HG03135 (cell line): ENCODE measurements around the gene ARRB1.
"Not testable (repeated sequence)": the region's sequence is repeated elsewhere in the genome, so short reads cannot be mapped to it uniquely, and the experiment has no call there.

Experiments
- ATAC-seq: cut with Tn5 transposase; IDR thresholded peaks from one replicate; pipeline ENCODE4 v1.9.1; 2021; ENCODE audit warnings: mild to moderate bottlenecking, moderate library complexity; ENCODE audit not compliant: unreplicated experiment

ARRB1 gene

DNA sequence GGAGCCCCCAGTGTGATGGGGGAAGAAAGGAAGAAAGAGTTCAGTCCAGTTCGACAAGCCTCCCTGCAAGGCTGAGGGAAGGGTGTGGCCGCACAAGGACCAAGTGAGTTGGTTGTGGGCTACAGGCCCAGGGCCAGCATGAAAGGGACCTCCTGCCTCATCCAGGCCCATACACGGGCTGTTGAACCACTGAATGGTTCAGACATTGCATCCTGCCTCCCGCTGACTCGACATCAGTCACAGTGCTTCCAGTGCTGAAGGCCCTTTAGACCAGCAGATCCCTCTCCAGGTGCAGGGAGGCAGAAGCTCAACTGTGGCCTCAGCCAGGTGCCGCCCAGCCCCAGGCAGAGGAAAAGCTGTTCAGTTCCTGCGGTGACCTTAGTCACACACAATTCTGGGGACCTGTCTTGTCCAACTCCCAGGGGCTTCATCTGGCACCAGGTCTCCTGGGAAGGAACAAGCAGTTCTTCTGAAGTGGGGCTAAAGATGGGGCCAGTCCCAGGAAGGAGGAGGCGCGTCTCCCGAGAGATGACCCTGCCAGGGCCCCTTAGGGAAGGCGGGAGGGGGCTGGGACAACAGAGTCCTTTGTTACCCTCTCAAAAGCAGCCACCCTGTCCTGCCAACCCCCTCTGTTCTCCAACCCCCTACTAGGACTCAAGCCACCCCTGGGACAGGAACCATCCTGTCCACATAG lies 6.6 kb downstream of the ARRB1 start:
- no peak for ATAC-seq

DNA sequence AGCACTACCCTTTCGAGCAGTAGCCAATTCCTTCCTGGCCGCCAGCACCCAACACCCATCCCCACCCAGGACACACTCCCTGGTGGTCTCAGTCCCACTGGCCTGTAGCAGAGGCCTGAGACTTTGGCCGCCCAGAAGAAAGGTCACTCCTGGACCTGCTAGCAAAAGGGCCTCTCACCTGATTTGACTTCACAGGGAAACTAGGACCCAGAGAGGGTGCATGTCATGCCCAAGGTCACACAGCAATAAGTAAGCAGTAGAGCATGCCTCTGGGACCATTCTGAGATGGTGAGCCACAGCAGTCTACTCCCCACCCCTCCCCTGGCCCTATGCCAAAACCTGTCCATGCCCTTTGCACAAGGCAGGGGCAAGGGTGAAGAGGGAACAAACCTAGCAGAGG lies 7.3 kb downstream of the ARRB1 start:
- ATAC-seq, result no peak

DNA sequence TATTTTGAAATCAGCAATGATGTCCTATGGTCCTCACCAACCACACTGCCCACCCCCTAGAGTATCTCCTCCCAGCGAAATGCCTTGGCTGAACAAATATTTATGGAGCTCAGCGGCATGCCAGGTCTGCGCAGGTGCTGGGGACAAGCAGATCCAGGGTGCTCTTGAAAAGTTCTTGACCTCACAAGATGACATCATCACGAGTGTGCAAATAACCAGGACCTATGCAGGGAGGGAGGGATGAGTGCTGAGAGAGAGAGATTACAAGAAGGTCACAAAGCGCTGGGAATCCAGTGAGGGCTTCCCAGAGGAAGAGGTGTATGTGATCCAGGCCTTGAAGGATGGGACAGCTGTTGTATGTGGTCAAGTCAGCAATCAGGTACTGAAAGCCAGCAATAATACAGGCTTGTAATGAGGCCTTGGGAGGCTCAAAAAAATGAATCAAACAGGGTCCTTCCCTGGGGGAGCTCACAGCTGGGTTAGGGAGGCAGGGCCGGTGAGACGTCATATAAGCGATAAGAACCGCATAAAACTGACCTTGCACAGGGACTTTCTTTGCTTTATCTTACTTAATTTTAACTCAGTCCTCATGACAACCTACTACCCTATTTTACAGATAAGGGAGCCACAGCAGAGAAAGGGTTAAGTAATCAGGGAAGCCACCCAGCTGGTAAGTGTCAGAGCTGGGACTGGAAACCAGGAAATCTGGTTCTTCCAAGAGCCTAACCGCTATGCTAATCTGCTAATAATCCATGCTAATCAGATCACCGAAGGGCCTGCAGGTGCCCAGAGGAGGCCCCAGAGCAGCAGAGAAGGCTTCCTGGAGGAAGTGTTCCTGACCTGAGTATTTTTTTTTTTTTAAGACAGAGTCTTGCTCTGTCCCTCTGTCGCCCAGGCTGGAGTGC lies 8.2 kb downstream of the ARRB1 start:
- no peak for ATAC-seq

DNA sequence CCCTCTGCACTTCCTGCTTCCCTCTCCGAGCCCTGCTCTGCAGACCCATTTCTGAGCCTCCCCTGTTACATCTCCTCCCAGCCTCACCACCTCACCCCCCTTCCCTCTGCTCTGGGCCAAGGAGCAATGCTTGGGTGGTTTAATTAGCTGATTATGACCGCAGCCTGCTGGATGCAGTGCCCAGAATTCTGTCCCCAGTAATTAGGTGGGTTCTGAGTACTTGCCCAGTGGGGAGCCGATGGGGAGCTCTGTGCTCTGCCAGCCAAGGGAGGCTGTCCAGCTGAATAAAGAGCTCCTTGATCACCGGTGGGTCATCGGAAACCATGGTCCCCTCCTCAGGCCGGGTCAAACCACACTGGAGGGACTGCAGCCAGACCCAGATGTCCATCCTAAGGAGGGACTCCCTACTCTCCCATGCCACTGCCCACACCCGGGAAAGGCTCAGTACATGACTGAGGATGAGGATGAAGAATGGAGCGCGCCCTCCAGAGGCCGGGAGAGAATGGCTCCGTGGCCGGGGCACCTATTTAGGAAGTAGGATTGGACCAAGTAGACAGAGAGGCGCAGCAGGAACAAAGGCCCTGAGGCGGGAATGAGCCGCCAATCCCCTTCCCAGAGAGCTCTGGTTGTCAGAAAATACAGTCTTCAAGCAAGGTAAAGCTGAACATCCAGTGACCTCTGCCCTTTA lies 9.1 kb downstream of the ARRB1 start:
- no peak for ATAC-seq

DNA sequence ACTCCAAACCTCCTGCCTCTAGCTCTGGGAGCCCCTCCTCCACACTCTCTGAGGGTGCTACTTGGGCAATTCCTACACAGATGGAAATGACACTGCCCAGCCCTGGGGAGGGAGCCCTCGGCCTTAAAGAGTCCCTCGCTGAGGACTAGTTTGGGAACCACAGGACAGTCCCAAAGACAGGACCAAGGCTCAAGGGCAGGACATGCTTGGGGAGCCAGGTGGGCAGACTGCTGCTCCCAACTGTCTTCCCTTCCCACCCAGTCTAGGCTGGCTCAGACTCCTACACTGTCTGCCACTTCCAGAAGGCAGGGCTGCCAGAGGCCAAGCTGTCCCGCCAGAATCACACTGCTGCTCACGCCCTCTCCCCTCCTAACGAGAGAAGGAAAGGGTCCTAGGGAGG lies 9.8 kb downstream of the ARRB1 start:
- no peak for ATAC-seq

DNA sequence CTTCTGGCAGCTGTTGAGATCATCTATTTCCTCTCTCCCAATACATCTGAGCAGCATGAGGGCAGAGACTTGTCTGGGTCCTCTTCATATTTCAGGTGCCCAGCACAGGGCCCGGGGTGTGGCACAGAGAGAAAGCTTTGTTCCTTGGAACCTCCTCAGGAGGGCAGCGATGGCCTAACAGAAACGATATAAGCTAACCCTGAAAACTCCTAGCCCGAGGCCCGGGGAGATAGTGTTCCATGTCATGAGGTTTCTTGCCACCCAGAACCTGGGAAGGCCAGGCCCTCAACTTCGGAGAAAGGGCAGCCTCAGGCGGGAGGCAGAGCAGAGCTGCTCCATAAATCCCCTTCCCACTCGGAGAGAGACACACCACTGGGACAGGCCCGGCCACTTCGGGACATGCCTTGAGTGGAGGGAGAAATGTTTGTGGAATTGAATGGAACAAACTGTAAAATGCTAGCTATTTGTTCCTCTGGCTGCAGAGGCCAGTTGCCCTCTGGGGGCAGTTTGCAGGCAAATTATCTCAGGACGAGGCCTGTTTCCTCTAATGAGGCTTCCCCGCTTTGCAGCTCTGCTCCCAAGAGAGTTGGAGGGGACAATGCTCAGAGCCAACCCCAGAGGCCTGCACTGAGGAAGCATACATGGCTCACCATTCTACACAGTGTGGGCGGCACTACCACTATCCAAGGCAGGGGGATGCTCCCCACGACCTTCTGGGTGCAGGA lies 11.6 kb downstream of the ARRB1 start:
- ATAC-seq, result no peak

DNA sequence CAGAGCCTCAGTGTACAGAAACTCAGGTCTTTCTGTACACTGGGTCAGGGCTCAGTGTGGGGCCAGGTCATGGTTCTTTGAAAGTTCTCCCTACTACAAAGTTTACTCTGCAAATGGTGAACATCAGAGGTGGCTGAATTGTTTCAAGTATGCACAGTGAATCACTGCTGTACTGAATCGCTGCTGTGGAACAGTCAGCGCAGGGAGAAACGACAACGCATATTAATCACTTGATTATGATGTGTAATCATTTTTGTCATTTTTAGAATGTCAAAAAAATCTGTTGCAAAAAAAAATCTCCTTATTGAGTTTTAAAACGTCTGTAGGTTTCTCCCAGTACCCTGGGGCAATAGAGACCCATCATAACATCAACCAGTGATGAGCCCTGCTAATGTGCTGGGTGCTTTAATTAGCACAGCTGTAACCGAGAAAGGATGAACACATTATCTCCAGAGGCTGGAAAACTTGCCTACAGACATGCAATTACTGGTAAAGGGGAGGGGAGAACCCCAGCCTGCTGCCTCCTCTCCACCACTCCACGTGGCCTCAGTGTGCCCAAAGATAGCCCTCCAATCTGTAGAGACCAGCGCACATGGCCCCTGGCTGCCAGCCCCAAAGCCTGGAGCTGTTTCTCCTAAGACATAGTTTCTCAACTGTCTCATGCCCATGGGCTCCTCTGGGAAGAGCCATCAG lies 12.8 kb downstream of the ARRB1 start:
- ATAC-seq, result no peak

DNA sequence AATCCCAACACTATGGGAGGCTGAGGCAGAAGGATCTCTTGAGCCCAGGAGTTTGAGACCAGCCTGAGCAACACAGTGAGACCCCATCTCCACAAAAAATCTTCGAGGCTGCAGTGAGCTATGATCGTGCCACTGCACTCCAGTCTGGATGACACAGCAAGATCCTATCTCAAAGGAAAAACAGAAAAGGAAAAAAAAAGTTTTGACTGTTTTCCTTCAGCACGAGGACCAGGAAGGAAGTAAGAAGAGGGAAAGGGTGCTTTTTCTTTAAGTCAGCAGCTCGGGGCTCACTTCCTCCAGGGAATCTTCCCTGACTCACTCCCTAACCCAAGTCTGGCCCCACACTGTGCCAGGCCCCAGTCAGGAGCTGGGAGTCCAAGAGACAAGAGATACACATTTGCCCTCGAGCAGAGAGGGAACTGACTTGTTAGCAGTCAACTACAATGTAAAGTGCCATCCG lies 14.2 kb downstream of the ARRB1 start:
- ATAC-seq, result no peak

DNA sequence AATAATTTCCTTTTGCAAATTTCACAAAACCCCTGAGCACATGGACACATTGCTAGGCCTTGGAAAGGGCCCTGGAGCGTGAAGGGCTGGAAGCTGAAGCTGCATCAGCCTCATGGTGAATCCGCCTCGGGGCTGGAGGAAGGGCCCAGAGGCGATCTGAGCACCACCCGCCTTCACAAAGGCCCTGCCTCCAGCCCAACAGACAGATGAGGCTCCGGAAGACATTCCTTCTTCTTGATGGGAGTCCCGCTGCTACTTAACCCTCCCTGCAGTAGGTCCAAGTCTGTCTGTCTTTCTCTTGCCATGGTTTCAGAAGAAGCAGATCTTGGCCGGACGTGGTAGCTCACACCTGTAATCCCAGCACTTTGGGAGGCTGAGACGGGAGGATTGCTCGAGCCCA lies 16.5 kb downstream of the ARRB1 start:
- no peak for ATAC-seq

DNA sequence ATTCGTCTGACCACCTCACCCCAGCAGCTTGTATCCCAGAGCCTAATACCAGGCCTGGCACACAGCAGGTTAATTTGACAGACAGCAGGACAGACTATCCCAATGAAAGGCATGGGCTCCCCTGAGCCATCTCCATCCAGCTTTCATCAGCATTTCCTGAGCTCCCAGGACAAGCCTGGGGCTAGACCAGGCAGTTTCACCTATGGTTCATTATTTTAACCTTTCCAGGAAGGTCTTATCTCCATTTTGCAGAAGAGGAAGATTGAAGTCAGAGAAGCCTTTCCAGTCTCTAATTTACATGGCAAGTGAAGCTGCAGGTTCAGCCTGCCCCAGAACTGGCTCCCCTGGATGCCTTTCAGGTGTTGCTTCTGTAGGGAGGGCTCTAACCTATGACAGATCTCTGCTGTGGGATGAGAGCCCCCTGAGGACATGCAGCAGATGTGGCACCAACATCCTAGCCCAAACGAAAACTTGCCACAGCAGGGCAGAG lies 17.0 kb downstream of the ARRB1 start:
- no peak for ATAC-seq

DNA sequence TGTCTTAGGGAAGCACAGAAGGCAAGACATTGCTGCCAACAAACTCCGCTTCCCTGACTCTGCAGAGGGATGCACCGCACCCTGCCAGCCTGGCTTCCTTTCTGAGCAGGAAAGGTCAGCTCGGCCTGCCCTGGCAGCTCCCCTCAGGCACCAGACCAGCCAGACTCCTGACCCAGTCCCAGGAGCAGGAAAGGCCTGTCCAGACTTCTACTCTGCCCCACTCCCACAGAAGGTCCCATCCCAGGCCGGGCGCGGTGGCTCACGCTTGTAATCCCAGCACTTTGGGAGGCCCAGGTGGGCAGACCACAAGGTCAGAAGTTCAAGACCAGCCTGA lies 17.7 kb downstream of the ARRB1 start:
- no peak for ATAC-seq

DNA sequence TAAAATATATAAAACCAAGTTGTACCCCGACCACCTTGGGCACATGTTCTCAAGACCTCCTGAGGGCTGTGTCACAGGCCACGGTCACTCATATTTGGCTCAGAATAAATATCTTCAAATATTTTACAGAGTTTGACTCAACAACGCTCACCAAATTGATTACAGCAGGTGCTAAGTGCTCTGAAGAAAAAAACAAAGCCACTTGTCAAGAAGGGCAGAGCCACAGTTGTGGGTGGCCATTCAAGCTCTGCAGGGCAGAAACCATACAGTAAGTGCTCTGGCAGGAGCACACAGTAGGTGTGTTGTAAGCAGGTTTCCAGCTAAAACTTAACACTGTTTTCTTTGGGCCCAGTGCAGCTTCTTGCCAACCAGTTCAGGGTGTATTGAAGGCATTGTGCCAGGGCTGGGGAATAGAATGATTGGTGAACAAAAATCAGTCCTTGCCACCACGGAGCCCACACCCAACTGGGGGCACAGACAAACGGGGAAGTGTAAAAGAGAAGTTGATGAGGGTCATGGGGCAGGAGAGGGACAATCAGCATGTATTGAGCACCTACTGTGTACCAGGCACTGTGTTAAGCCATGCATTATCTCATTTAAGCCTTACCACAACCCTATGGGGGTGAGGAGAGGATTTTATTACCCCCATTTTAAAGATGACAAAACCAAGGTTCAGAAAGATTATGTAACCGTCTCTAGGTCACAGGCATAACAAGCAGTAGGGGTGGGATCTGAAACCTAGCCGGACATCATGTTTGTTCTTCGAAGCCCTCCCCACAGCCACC lies 18.2 kb downstream of the ARRB1 start:
- no peak for ATAC-seq

DNA sequence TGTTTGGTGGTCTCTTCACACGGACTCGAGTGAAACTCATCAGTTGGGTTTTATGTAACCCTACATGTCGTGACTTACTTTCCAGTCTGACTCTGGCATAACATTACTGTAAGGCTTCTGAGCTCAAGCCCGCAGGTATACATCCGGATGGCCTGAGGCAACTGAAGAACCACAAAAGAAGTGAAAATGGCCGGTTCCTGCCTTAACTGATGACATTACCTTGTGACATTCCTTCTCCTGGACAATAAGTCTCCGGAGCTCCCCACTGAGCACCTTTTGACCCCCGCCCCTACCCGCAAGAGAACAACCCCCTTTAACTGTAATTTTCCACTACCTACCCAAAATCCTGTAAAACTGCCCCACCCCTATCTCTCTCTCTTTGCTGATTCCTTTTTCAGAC lies 19.7 kb downstream of the ARRB1 start:
- ATAC-seq, result not testable (repeated sequence)

DNA sequence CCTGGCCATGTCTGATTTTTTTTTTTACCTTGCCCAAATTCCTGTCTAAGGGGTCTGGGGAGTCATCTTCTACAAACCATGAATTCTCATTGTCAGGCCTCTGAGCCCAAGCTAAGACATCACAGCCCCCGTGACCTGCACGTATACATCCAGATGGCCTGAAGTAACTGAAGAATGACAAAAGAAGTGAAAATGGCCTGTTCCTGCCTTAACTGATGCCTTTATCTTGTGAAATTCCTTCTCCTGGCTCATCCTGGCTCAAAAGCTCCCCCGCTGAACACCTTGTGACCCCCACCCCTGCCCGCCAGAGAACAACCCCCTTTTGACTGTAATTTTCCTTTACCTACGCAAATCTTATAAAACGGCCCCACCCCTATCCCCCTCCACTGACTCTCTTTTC lies 20.2 kb downstream of the ARRB1 start:
- not testable (repeated sequence) for ATAC-seq

DNA sequence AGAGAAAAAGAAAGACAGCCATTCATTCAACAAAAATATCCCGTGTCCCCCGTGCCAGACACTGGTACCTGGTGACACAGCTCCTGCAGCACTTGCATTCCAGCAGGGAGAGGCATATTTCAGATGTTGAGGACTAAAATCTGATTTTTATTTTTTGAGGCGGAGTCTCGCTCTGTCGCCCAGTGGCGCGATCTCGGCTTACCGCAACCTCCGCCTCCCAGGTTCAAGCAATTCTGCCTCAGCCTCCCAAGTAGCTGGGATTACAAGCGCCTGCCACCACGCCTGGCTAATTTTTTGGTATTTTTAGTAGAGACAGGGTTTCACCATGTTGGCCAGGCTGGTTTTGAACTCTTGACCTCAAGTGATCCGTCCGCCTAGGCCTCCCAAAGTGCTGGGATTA lies 20.6 kb downstream of the ARRB1 start:
- not testable (repeated sequence) for ATAC-seq

DNA sequence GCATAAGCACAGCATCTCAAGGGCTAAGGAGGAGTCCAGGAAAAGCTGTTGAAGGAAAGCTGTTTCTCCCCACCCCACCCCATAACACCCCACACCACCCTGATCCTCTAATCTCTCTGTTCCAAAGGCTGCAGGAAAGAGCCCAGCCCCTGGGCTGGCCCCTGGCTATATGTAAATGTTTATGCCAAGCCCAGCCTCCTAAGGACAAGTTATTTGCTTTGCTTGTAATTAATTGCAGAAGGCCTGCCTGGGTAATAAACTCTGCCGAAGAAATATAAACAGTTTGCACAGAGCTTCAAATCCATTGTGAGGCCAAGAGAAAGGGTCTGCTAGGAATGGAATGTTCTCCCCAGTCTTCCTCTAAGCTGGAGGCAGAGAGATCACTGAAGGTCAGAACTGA lies 21.2 kb downstream of the ARRB1 start:
- no peak for ATAC-seq

DNA sequence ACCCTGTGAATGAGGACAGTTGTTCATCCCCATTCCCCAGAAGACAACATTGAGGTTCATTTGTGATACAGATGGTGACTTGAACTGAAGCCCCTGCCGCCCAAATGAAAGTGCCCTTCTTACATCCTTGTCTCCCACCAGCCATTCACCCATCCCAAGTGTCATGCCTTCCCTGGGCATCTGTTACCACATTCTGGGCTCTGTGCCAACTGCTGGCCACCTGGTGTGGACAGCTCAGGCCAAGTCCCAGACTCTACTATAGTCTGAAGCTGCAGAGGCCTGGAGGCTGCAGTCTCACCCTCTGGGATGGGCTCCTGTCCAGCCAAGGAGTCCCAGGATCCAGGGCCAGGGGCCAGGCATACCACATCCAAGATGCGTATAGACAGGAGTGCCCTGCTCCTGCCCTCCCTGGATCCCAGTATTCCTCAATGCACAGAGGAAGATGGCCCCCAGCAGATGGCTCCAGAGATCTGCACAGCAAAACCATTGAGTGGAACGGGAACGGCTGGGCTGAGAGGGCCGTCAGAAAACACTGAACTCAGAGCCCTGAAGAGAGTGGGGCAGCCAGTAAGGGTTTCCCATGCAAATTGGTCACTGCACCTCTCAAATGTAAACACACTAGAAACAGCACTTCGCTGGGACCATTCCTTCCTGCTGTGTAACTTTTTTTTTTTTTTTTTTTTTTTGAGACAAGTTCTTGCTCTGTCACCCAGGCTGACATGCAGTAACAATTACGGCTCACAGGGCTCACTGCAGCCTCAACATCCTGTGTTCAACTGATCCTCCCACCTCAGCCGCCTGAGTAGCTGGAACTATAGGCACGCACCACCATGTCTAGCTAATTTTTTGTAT lies 22.8 kb downstream of the ARRB1 start:
- ATAC-seq, result no peak

DNA sequence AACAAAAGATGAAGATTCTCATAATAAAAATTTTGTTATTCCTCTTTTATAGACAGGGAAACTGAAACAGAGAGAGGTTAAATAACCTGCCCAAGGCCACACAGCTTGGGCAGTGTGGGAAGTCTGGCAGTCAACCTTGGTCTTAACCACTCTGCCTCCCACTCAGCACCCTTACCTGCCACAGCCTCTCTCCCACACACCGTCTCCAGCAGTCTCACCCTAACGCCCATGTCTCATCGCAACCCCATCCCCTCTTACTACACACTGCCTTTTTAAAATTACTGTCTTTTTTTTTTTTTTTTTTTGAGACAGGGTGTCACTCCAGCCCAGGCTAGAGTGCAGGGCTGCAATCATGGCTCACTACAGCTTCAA lies 25.0 kb downstream of the ARRB1 start:
- no peak for ATAC-seq
